Thyroid gland (tissue), 4 donors: ENCODE measurements around the gene RAB44. TPM values are rescaled to one million over a fixed set of nuclear protein-coding genes. Genes with fewer than 3 reads are reported as not detected.
A peak's percentile ranks its signal among the peaks of the same experiment; 100 is the strongest.

Experiments used
- DNase-seq, 2 donors: peaks; one replicate each; pipeline ENCODE4 v3.0.0-alpha.2; 2019
- H3K27ac ChIP-seq, 3 donors: fragments of 200-600 bp; sonication (generic); 1 replicate in 2 of 3; 2 replicates in 1 of 3; pipeline ENCODE4 v1.5.1; 2016 to 2019; ENCODE audit warnings: mild to moderate bottlenecking in 1 of 3, moderate library complexity in 1 of 3
- H3K27me3 ChIP-seq: fragments of 200-600 bp; sonication (generic); one replicate; pipeline ENCODE4 v1.5.1; 2019
- H3K36me3 ChIP-seq, 2 donors: fragments of 200-600 bp; sonication (generic); one replicate each; pipeline ENCODE4 v1.5.1; 2016 to 2019
- H3K4me1 ChIP-seq, 2 donors: fragments of 200-600 bp; sonication (generic); one replicate each; pipeline ENCODE4 v1.5.1; 2017 to 2019
- H3K4me3 ChIP-seq, 3 donors: fragments of 200-600 bp; sonication (generic); replicated peaks in 1 of 3; 1 replicate in 2 of 3; 2 replicates in 1 of 3; pipeline ENCODE4 v1.5.1; 2016; ENCODE audit warnings: mild to moderate bottlenecking in 1 of 3
- H3K9me3 ChIP-seq: fragments of 200-600 bp; sonication (generic); one replicate; pipeline ENCODE4 v1.5.1; 2017
- CTCF ChIP-seq, 6 experiments: fragments of 200-600 bp in 3 of 6; fragments of 450-650 bp in 3 of 6; sonication (generic) in 3 of 6; IDR thresholded peaks; one replicate each; pipeline ENCODE4 v1.5.1; 2016 to 2019; ENCODE audit warnings: antibody characterized with exemption in 6 of 6, mild to moderate bottlenecking in 2 of 6, inconsistent platforms in 1 of 6, moderate library complexity in 1 of 6
- POLR2A ChIP-seq, 2 donors: fragments of 450-650 bp; IDR thresholded peaks; one replicate each; pipeline ENCODE4 v1.6.1; 2017; ENCODE audit warnings: antibody characterized with exemption in 2 of 2, mild to moderate bottlenecking in 2 of 2, moderate library complexity in 1 of 2
- WGBS, 2 donors: methylation state at CpG; one replicate each; pipeline ENCODE4 v1.1.5; 2017; 5-methylcytosine and 5-hydroxymethylcytosine counted together
- intact Hi-C: fragments of 100-400 bp; cut with DNase I; formaldehyde crosslinking; loops from one replicate; pipeline ENCODE4 v1.15.1; 2023
- total RNA-seq, 4 donors: library from RNA; depleted of rRNA; stranded (reverse); fragments of >200 nt; gene quantifications; one replicate each; pipeline ENCODE4 v1.2.3, GENCODE V29; 2016

The RAB44 gene
- total RNA-seq, 4 donors from 2014 or later, result 0.11 TPM; not detected in 3

- Histone ChIP-seq H3K27ac (no peak overlapping the region), H3K36me3 (peaks cover 0 to 5% of the 10 kb centered on the region in 2 donors), H3K4me3 (no peak overlapping the region), H3K27me3 (no peaks in the 10 kb centered on the region), H3K4me1 (peaks cover 14 to 22% of the 10 kb centered on the region in 2 donors), H3K9me3 (no peaks in the 10 kb centered on the region)
- intact Hi-C loops, result no loop called here
- TF ChIP-seq POLR2A (IDR thresholded peaks at IDR 0.05) (no peak), CTCF (IDR thresholded peaks at IDR 0.05) (no peak)
- DNase-seq, result no peak
- 71 to 83% methylated on average over 2 to 3 of the region's 3 CpGs for WGBS, 2 donors
Measured at GRCh38 chr6:36692220-36692619, 5.4 kb upstream of the RAB44 start.

- 59 to 66% methylated on average over 27 of the region's 27 CpGs for WGBS, 2 donors
- H3K9me3 ChIP-seq, result no peaks in the 10 kb centered on the region
- H3K27ac ChIP-seq, result no peak overlapping the region
- no peaks in the 10 kb centered on the region for H3K36me3 ChIP-seq
- intact Hi-C loops, result no loop called here
- peaks cover 14 to 22% of the 10 kb centered on the region in 2 donors for H3K4me1 ChIP-seq
- TF ChIP-seq POLR2A (IDR thresholded peaks at IDR 0.05) (no peak), CTCF (IDR thresholded peaks at IDR 0.05) (no peak)
- H3K27me3 ChIP-seq, result no peaks in the 10 kb centered on the region
- H3K4me3 ChIP-seq, result no peak overlapping the region
- DNase-seq, result peak; percentile 82 to 87
Measured at GRCh38 chr6:36692861-36693702, 4.5 kb upstream of the RAB44 start.

GRCh38 chr6:36694616-36695015, 3.0 kb upstream of the RAB44 start:
- Histone ChIP-seq H3K27ac (no peak overlapping the region), H3K9me3 (no peaks in the 10 kb centered on the region), H3K4me1 (peaks cover 14 to 22% of the 10 kb centered on the region in 2 donors), H3K36me3 (no peaks in the 10 kb centered on the region), H3K27me3 (no peaks in the 10 kb centered on the region), H3K4me3 (no peak overlapping the region)
- no peak for TF ChIP-seq CTCF (IDR thresholded peaks at IDR 0.05)
- TF ChIP-seq POLR2A (IDR thresholded peaks at IDR 0.05), result no peak
- intact Hi-C loops, result no loop called here
- WGBS, 2 donors, result 32 to 45% methylated on average over 6 of the region's 6 CpGs
- DNase-seq, result peak; percentile 77 to 85

GRCh38 chr6:36695414-36695813, 2.2 kb upstream of the RAB44 start:
- no peaks in the 10 kb centered on the region for H3K36me3 ChIP-seq

More at GRCh38 chr6:36695414-36695813, 2.2 kb upstream of the RAB44 start:
- Histone ChIP-seq H3K4me3 (no peak overlapping the region), H3K27me3 (no peaks in the 10 kb centered on the region), H3K27ac (no peak overlapping the region), H3K9me3 (no peaks in the 10 kb centered on the region), H3K4me1 (peaks cover 14 to 22% of the 10 kb centered on the region in 2 donors)
- intact Hi-C loops, result no loop called here
- WGBS, 2 donors, result 77 to 89% methylated on average over 2 of the region's 2 CpGs
- TF ChIP-seq CTCF (IDR thresholded peaks at IDR 0.05) (no peak), POLR2A (IDR thresholded peaks at IDR 0.05) (no peak)
- DNase-seq, result no peak
